IMR-90 (cell line): ENCODE results near the gene ANGPT4. TPM values are rescaled to one million over a fixed set of nuclear protein-coding genes. Genes with fewer than 3 reads are reported as not detected.

Source experiments
- ATAC-seq: fragments of 200-7000 bp; cut with Tn5 transposase; 2 replicates; pipeline ENCODE4 v1.9.1; 2020; ENCODE audit warnings: low read depth, mild to moderate bottlenecking, moderate library complexity
- BruUV-seq: library from RNA; stranded (reverse); fragments of 400-500 nt; replicated peaks from 2 replicates; lab custom pipeline; 2021; lab: Mats Ljungman, UMichigan
- CTCF ChIA-PET: fragments of 300-600 bp; formaldehyde crosslinking; extraction: SDS; loops from one replicate; lab custom pipeline; 2021; ENCODE audit warnings: antibody characterized with exemption; lab: Yijun Ruan, JAX
- POLR2A ChIA-PET: fragments of 300-600 bp; sonication (Branson Sonifier 250); formaldehyde crosslinking; loops from one replicate; lab custom pipeline; 2022; ENCODE audit warnings: antibody characterized with exemption; ENCODE audit not compliant: unreplicated experiment; lab: Charles Lee
- DNase-seq: peaks from one replicate; pipeline ENCODE4 v3.0.0; 2013
- H2AFZ ChIP-seq: replicated peaks from 2 replicates; pipeline ENCODE3; 2013; ENCODE audit warnings: low read length, mild to moderate bottlenecking; ENCODE audit not compliant: poor library complexity
- H2AK5ac ChIP-seq: 2 replicates; pipeline ENCODE4 v1.6.1; 2013; ENCODE audit warnings: low read depth, low read length, inconsistent platforms
- H2AK9ac ChIP-seq: replicated peaks from 2 replicates; pipeline ENCODE3; 2013; ENCODE audit warnings: mild to moderate bottlenecking, low read depth, low read length, moderate library complexity; ENCODE audit not compliant: poor library complexity
- H2BK120ac ChIP-seq: 2 replicates; pipeline ENCODE4 v1.6.1; 2013; ENCODE audit warnings: low read depth, low read length, inconsistent platforms
- H2BK15ac ChIP-seq: 3 replicates; pipeline ENCODE4 v1.6.1; 2013; ENCODE audit warnings: low read depth, low read length, inconsistent platforms
- H2BK20ac ChIP-seq: 2 replicates; pipeline ENCODE4 v1.6.1; 2013; ENCODE audit warnings: low read depth, mild to moderate bottlenecking, inconsistent platforms, low read length, moderate library complexity
- H2BK5ac ChIP-seq: 2 replicates; pipeline ENCODE4 v1.6.1; 2013; ENCODE audit warnings: mild to moderate bottlenecking, low read depth, low read length, inconsistent platforms; ENCODE audit not compliant: poor library complexity, severe bottlenecking
- H3K14ac ChIP-seq: replicated peaks from 2 replicates; pipeline ENCODE4 v1.6.1; 2013; ENCODE audit warnings: low read depth, low read length, inconsistent platforms
- H3K18ac ChIP-seq: 2 replicates; pipeline ENCODE4 v1.6.1; 2013; ENCODE audit warnings: low read depth, low read length, control low read depth
- H3K23ac ChIP-seq: 2 replicates; pipeline ENCODE4 v1.6.1; 2013; ENCODE audit warnings: low read depth, low read length, inconsistent platforms
- H3K27ac ChIP-seq: 2 replicates; pipeline ENCODE4 v1.5.1; 2013; ENCODE audit warnings: mild to moderate bottlenecking, control low read depth, low read length; ENCODE audit not compliant: insufficient read depth
- H3K27me3 ChIP-seq: 2 replicates; pipeline ENCODE4 v1.6.1; 2013; ENCODE audit warnings: low read length; ENCODE audit not compliant: control insufficient read depth, insufficient read depth
- H3K36me3 ChIP-seq: 2 replicates; pipeline ENCODE4 v1.6.1; 2013; ENCODE audit warnings: low read length, mixed read lengths; ENCODE audit not compliant: control insufficient read depth, insufficient read depth
- H3K4ac ChIP-seq: 2 replicates; pipeline ENCODE4 v1.6.1; 2013; ENCODE audit warnings: low read depth, low read length, inconsistent platforms
- H3K4me1 ChIP-seq: 2 replicates; pipeline ENCODE4 v1.6.1; 2013; ENCODE audit warnings: low read length, mixed read lengths; ENCODE audit not compliant: control insufficient read depth, insufficient read depth
- H3K4me2 ChIP-seq: 2 replicates; pipeline ENCODE4 v1.6.1; 2013; ENCODE audit warnings: low read depth, mild to moderate bottlenecking, control low read depth, low read length, moderate library complexity
- H3K4me3 ChIP-seq: 2 replicates; pipeline ENCODE4 v1.5.1; 2013; ENCODE audit warnings: low read depth, mild to moderate bottlenecking, control low read depth, low read length, moderate library complexity; ENCODE audit not compliant: insufficient read depth
- H3K56ac ChIP-seq: 2 replicates; pipeline ENCODE4 v1.6.1; 2013; ENCODE audit warnings: low read length, inconsistent platforms; ENCODE audit not compliant: insufficient read depth; ENCODE audit errors: extremely low read depth
- H3K79me1 ChIP-seq, 2 experiments: 2 replicates each; pipeline ENCODE4 v1.6.1; 2013; ENCODE audit warnings: low read length in 2 of 2, inconsistent platforms in 1 of 2, low read depth in 1 of 2
- H3K9ac ChIP-seq: 2 replicates; pipeline ENCODE4 v1.6.1; 2013; ENCODE audit warnings: low read depth, low read length, control low read depth
- H3K9me1 ChIP-seq: 2 replicates; pipeline ENCODE4 v1.6.1; 2013; ENCODE audit warnings: low read length, inconsistent platforms; ENCODE audit not compliant: insufficient read depth
- H3K9me3 ChIP-seq: 2 replicates; pipeline ENCODE4 v1.6.1; 2013; ENCODE audit warnings: low read length; ENCODE audit not compliant: control insufficient read depth, insufficient read depth
- H4K20me1 ChIP-seq: 2 replicates; pipeline ENCODE4 v1.6.1; 2013; ENCODE audit warnings: low read length, inconsistent platforms; ENCODE audit not compliant: insufficient read depth
- H4K5ac ChIP-seq: 2 replicates; pipeline ENCODE4 v1.6.1; 2013; ENCODE audit warnings: mild to moderate bottlenecking, low read depth, low read length, control low read depth
- H4K8ac ChIP-seq, 2 experiments: 2 replicates each; pipeline ENCODE4 v1.6.1; 2013; ENCODE audit warnings: low read depth in 2 of 2, low read length in 2 of 2, control low read depth in 1 of 2, inconsistent platforms in 1 of 2
- H4K91ac ChIP-seq: 2 replicates; pipeline ENCODE4 v1.6.1; 2013; ENCODE audit warnings: low read depth, low read length, inconsistent platforms; ENCODE audit not compliant: insufficient read depth
- RAD21 ChIP-seq: IDR thresholded peaks from 2 replicates; pipeline ENCODE4 v1.6.1; 2012; ENCODE audit warnings: low read length, improper control_type of control experiment
- SMC3 ChIP-seq: fragments of 150-350 bp; IDR thresholded peaks from 2 replicates; pipeline ENCODE4 v1.6.1; 2016; ENCODE audit warnings: low read depth, mild to moderate bottlenecking, antibody characterized with exemption, low read length, moderate library complexity
- USF2 ChIP-seq: fragments of 150-350 bp; IDR thresholded peaks from 2 replicates; pipeline ENCODE4 v1.6.1; 2017; ENCODE audit warnings: mild to moderate bottlenecking, antibody characterized with exemption, low read length, low read depth
- WGBS, 2 experiments: methylation state at CpG; one replicate each; pipeline versions ENCODE4 v1.1.5 to v1.1.7; 2013; ENCODE audit warnings: missing lambda C conversion rate in 2 of 2; ENCODE audit not compliant: insufficient read length in 1 of 2; ENCODE audit errors: extremely low coverage in 2 of 2; 5-methylcytosine and 5-hydroxymethylcytosine counted together
- dilution Hi-C: fragments of 300-500 bp; cut with HindIII; formaldehyde crosslinking; loops from one replicate; pipeline ENCODE4 v1.14.3; 2018; ENCODE audit warnings: low sequenced_read_pairs; ENCODE audit not compliant: unreplicated experiment
- in situ Hi-C: fragments of 300-500 bp; cut with MboI; formaldehyde crosslinking; loops from 3 replicates; pipeline ENCODE4 v1.14.3; 2019; ENCODE audit warnings: low sequenced_read_pairs, inconsistent platforms, mixed read lengths
- intact Hi-C: fragments of 100-400 bp; cut with micrococcal nuclease; formaldehyde crosslinking; loops from 2 replicates; pipeline ENCODE4 v1.10.0; 2022
- polyA plus RNA-seq, 3 experiments: library from polyadenylated mRNA; depleted of rRNA; stranded (reverse); fragments of >200 nt; gene quantifications; 2 replicates each; pipeline ENCODE4 v1.2.3, GENCODE V29; 2012; ENCODE audit warnings: low replicate concordance in 1 of 3
- total RNA-seq: library from RNA; depleted of rRNA; stranded (reverse); fragments of >200 nt; gene quantifications from 2 replicates; pipeline ENCODE4 v1.2.3, GENCODE V29; 2012

ANGPT4 gene
- total and polyA plus RNA-seq, 2 of the 4 experiments (the other 2 are of a cell fraction), result not detected

- no peaks in the 10 kb centered on the region for H3K9me3 ChIP-seq
- peaks cover 9% of the 10 kb centered on the region for H3K27me3 ChIP-seq
- no peaks in the 10 kb centered on the region for H4K20me1 ChIP-seq
- H4K91ac ChIP-seq, result no peak overlapping the region
- TF ChIP-seq SMC3 (no peak), USF2 (no peak), RAD21 (no peak)
- H3K23ac ChIP-seq, result no peak overlapping the region
- H3K56ac ChIP-seq, result no peak overlapping the region
- ChIA-PET CTCF (no interaction called here), POLR2A (no interaction called here)
- H3K18ac ChIP-seq, result no peak overlapping the region
- no peak overlapping the region for H2BK15ac ChIP-seq
- in situ Hi-C loops (no loop called here), dilution Hi-C loops (no loop called here), intact Hi-C loops (no loop called here)
- no peak overlapping the region for H2AFZ ChIP-seq
- H3K79me1 ChIP-seq, result no peaks in the 10 kb centered on the region
- WGBS, 2 experiments, result 14% methylated on average over 4 of the region's 10 CpGs; no CpG with 5 or more reads in 1 of the 2 experiments
- no peak overlapping the region for H3K9ac ChIP-seq
- H3K4me1 ChIP-seq, result no peaks in the 10 kb centered on the region
- no peaks in the 10 kb centered on the region for H3K36me3 ChIP-seq
- H3K14ac ChIP-seq, result no peak overlapping the region
- ATAC-seq (no peak), DNase-seq (no peak)
- no peaks in the 10 kb centered on the region for H3K9me1 ChIP-seq
- H4K8ac ChIP-seq, result no peak overlapping the region
- no peak overlapping the region for H2AK9ac ChIP-seq
- H3K4ac ChIP-seq, result no peak overlapping the region
- no peak overlapping the region for H2BK5ac ChIP-seq
- H3K4me2 ChIP-seq, result no peak overlapping the region
- no peak overlapping the region for H2AK5ac ChIP-seq
- H4K5ac ChIP-seq, result no peak overlapping the region
- no peak overlapping the region for H2BK120ac ChIP-seq
- H2BK20ac ChIP-seq, result no peak overlapping the region
- BruUV-seq, result no TSS peak
- H3K27ac ChIP-seq, result no peak overlapping the region
- no peak overlapping the region for H3K4me3 ChIP-seq
These were observed 26.1 kb downstream of the ANGPT4 start for GRCh38 chr20:889932-890463.
